Measurements from ENCODE around the gene NUSAP1.
A peak's percentile ranks its signal among the peaks of the same experiment; 100 is the strongest.
"Not testable (repeated sequence)": the region's sequence is repeated elsewhere in the genome, so short reads cannot be mapped to it uniquely, and the experiment has no call there.

The NUSAP1 gene

GRCh38 chr15:41332194-41333025 lies at the start of gene NUSAP1, which contains the start of gene OIP5:
NUSAP1 (plus strand) TSS chr15:41332881; CDS start chr15:41332958, 77 bp downstream.
OIP5 (minus strand) TSS chr15:41332591; CDS start chr15:41332561, 30 bp downstream.
- peak; percentile 96 for DNase-seq (ENCODE audit: low read depth)

GRCh38 chr15:41282980-41283652 lies 49.6 kb upstream of the NUSAP1 start:
- DNase-seq (ENCODE audit: low read depth), result not testable (repeated sequence)

GRCh38 chr15:41283653-41284426 lies 48.8 kb upstream of the NUSAP1 start:
- peak; percentile 96 for DNase-seq (ENCODE audit: low read depth)

GRCh38 chr15:41284427-41285177 lies 48.1 kb upstream of the NUSAP1 start:
- DNase-seq (ENCODE audit: low read depth), result no peak

GRCh38 chr15:41285285-41285684 lies 47.4 kb upstream of the NUSAP1 start:
- no peak for DNase-seq (ENCODE audit: low read depth)

- no peak for DNase-seq (ENCODE audit: low read depth)
These were observed 45.9 kb upstream of the NUSAP1 start for GRCh38 chr15:41286665-41287333.

GRCh38 chr15:41288464-41288863 lies 44.2 kb upstream of the NUSAP1 start:
- DNase-seq (ENCODE audit: low read depth), result no peak

GRCh38 chr15:41289953-41290352 lies 42.7 kb upstream of the NUSAP1 start:
- DNase-seq (ENCODE audit: low read depth), result no peak

GRCh38 chr15:41291065-41291631 lies 41.5 kb upstream of the NUSAP1 start:
- DNase-seq (ENCODE audit: low read depth), result no peak

GRCh38 chr15:41292521-41292920 lies 40.2 kb upstream of the NUSAP1 start:
- no peak for DNase-seq (ENCODE audit: low read depth)

- DNase-seq (ENCODE audit: low read depth), result not testable (repeated sequence)
These were observed 31.5 kb upstream of the NUSAP1 start for GRCh38 chr15:41301139-41301538.

GRCh38 chr15:41301587-41301986 lies 31.1 kb upstream of the NUSAP1 start:
- no peak for DNase-seq (ENCODE audit: low read depth)

GRCh38 chr15:41304149-41304770 lies 28.4 kb upstream of the NUSAP1 start:
- no peak for DNase-seq (ENCODE audit: low read depth)

GRCh38 chr15:41307679-41308078 lies 25.0 kb upstream of the NUSAP1 start:
- DNase-seq (ENCODE audit: low read depth), result no peak

- DNase-seq (ENCODE audit: low read depth), result no peak
These were observed 23.3 kb upstream of the NUSAP1 start for GRCh38 chr15:41309226-41309905.

GRCh38 chr15:41320805-41321330 lies 11.8 kb upstream of the NUSAP1 start:
- DNase-seq (ENCODE audit: low read depth), result not testable (repeated sequence)

- DNase-seq (ENCODE audit: low read depth), result no peak
These were observed 9.1 kb upstream of the NUSAP1 start for GRCh38 chr15:41323611-41324010.

GRCh38 chr15:41331281-41331680 lies 1.4 kb upstream of the NUSAP1 start:
- no peak for DNase-seq (ENCODE audit: low read depth)

GRCh38 chr15:41331833-41332193 lies 868 bp upstream of the NUSAP1 start:
- DNase-seq (ENCODE audit: low read depth), result no peak

All from stimulated activated CD8-positive, alpha-beta memory T cell treated with anti-CD3 and anti-CD28 coated beads, Interleukin-12 subunit alpha, Interleukin-12 subunit beta, amount 100 ng/mL, for 1 hour (primary cell).